IgD-negative memory B cell (primary cell): ENCODE measurements around the gene EML4. TPM values are rescaled to one million over a fixed set of nuclear protein-coding genes. Genes with fewer than 3 reads are reported as not detected.
A peak's percentile ranks its signal among the peaks of the same experiment; 100 is the strongest.
"Not testable (repeated sequence)": the region's sequence is repeated elsewhere in the genome, so short reads cannot be mapped to it uniquely, and the experiment has no call there.

Experiments used
- H3K27ac Mint-ChIP-seq, 3 donors: one replicate each; pipeline ENCODE4 v1.8.0; 2020 to 2022; ENCODE audit warnings: mild to moderate bottlenecking in 3 of 3, mixed read lengths in 3 of 3, moderate library complexity in 1 of 3
- H3K27me3 Mint-ChIP-seq: one replicate; pipeline ENCODE4 v1.8.0; 2021; ENCODE audit warnings: mixed read lengths
- H3K36me3 Mint-ChIP-seq: one replicate; pipeline ENCODE4 v1.8.0; 2020; ENCODE audit warnings: mild to moderate bottlenecking, mixed read lengths
- H3K4me1 Mint-ChIP-seq, 3 donors: one replicate each; pipeline ENCODE4 v1.8.0; 2020 to 2022; ENCODE audit warnings: mixed read lengths in 3 of 3, mild to moderate bottlenecking in 1 of 3
- H3K4me3 Mint-ChIP-seq, 4 donors: one replicate each; pipeline ENCODE4 v1.8.0; 2020 to 2022; ENCODE audit warnings: mild to moderate bottlenecking in 4 of 4, mixed read lengths in 4 of 4, moderate library complexity in 3 of 4
- H3K9me3 Mint-ChIP-seq, 3 donors: one replicate each; pipeline ENCODE4 v1.8.0; 2020 to 2021; ENCODE audit warnings: mixed read lengths in 3 of 3, mild to moderate bottlenecking in 1 of 3
- polyA plus RNA-seq: library from polyadenylated mRNA; unstranded; fragments of 300-500 nt; fragmentation: Illumina TruSeq; gene quantifications from one replicate; pipeline ENCODE4 v1.2.3, GENCODE V29; 2021

The EML4 gene
- polyA plus RNA-seq, 1 donor from 2014 or later = 78.3 TPM

- H3K4me1 Mint-ChIP-seq = peaks cover 18 to 31% (median 24%) of the 10 kb centered on the region in 3 donors
- H3K27ac Mint-ChIP-seq = no peak overlapping the region
- H3K27me3 Mint-ChIP-seq = no peaks in the 10 kb centered on the region
- H3K36me3 Mint-ChIP-seq = peaks cover 3% of the 10 kb centered on the region
- H3K9me3 Mint-ChIP-seq = no peaks in the 10 kb centered on the region
- no peak overlapping the region for H3K4me3 Mint-ChIP-seq
These were observed 80.1 kb downstream of the EML4 start for GRCh38 chr2:42249284-42249683.

- Mint-ChIP-seq H3K9me3 (no peaks in the 10 kb centered on the region), H3K36me3 (peaks cover 5% of the 10 kb centered on the region)
These were observed 80.7 kb downstream of the EML4 start for GRCh38 chr2:42249887-42250286.

GRCh38 chr2:42250925-42251324 is 81.8 kb downstream of the EML4 start:
- peak overlapping the region in 1 of 3 donors; percentile 20 for H3K27ac Mint-ChIP-seq
- H3K27me3 Mint-ChIP-seq = no peaks in the 10 kb centered on the region
- peaks cover 25 to 37% (median 31%) of the 10 kb centered on the region in 3 donors for H3K4me1 Mint-ChIP-seq
- no peaks in the 10 kb centered on the region for H3K9me3 Mint-ChIP-seq
- H3K36me3 Mint-ChIP-seq = peaks cover 5% of the 10 kb centered on the region
- no peak overlapping the region for H3K4me3 Mint-ChIP-seq

More at GRCh38 chr2:42249887-42250286, 80.7 kb downstream of the EML4 start:
- no peak overlapping the region for H3K4me3 Mint-ChIP-seq
- peak overlapping the region in 1 of 3 donors; percentile 18 for H3K27ac Mint-ChIP-seq
- peaks cover 20 to 32% (median 26%) of the 10 kb centered on the region in 3 donors for H3K4me1 Mint-ChIP-seq
- no peaks in the 10 kb centered on the region for H3K27me3 Mint-ChIP-seq

GRCh38 chr2:42252464-42252863 is 83.3 kb downstream of the EML4 start:
- Mint-ChIP-seq H3K27ac (peak overlapping the region in 1 of 3 donors; percentile 27), H3K36me3 (peaks cover 7% of the 10 kb centered on the region), H3K9me3 (no peaks in the 10 kb centered on the region), H3K4me3 (peak overlapping the region in 1 of 4 donors; percentile 3), H3K27me3 (no peaks in the 10 kb centered on the region), H3K4me1 (peaks cover 37 to 45% (median 40%) of the 10 kb centered on the region in 3 donors)

- peaks cover 37 to 44% (median 40%) of the 10 kb centered on the region in 3 donors for H3K4me1 Mint-ChIP-seq
- peak overlapping the region in 2 of 4 donors; percentile 34 to 76 for H3K4me3 Mint-ChIP-seq
These were observed 85.2 kb downstream of the EML4 start for GRCh38 chr2:42254186-42254895.

GRCh38 chr2:42256505-42256904 is 87.4 kb downstream of the EML4 start:
- H3K36me3 Mint-ChIP-seq = peaks cover 9% of the 10 kb centered on the region
- peaks cover 35 to 38% (median 37%) of the 10 kb centered on the region in 3 donors for H3K4me1 Mint-ChIP-seq
- no peaks in the 10 kb centered on the region for H3K27me3 Mint-ChIP-seq
- H3K4me3 Mint-ChIP-seq = peak overlapping the region in 2 of 4 donors; percentile 18 to 70
- no peaks in the 10 kb centered on the region for H3K9me3 Mint-ChIP-seq
- peak overlapping the region in 2 of 3 donors; percentile 40 to 59 for H3K27ac Mint-ChIP-seq

More at GRCh38 chr2:42254186-42254895, 85.2 kb downstream of the EML4 start:
- H3K27ac Mint-ChIP-seq = peak overlapping the region; percentile 21 to 98 (median 75)
- H3K9me3 Mint-ChIP-seq = no peaks in the 10 kb centered on the region
- H3K27me3 Mint-ChIP-seq = no peaks in the 10 kb centered on the region
- peaks cover 7% of the 10 kb centered on the region for H3K36me3 Mint-ChIP-seq

GRCh38 chr2:42261518-42262195 is 92.5 kb downstream of the EML4 start:
- Mint-ChIP-seq H3K4me3 (no peak overlapping the region), H3K27ac (no peak overlapping the region), H3K9me3 (no peaks in the 10 kb centered on the region), H3K4me1 (peaks cover 6 to 7% (median 7%) of the 10 kb centered on the region in 3 donors), H3K27me3 (no peaks in the 10 kb centered on the region), H3K36me3 (peaks cover 10% of the 10 kb centered on the region)

GRCh38 chr2:42266236-42266635 is 97.1 kb downstream of the EML4 start:
- Mint-ChIP-seq H3K4me1 (peaks cover 0 to 5% (median 0%) of the 10 kb centered on the region in 3 donors), H3K27ac (no peak overlapping the region), H3K36me3 (peaks cover 5% of the 10 kb centered on the region), H3K9me3 (no peaks in the 10 kb centered on the region), H3K27me3 (no peaks in the 10 kb centered on the region), H3K4me3 (no peak overlapping the region)

GRCh38 chr2:42267530-42267929 is 98.4 kb downstream of the EML4 start:
- Mint-ChIP-seq H3K9me3 (no peaks in the 10 kb centered on the region), H3K4me1 (peaks cover 0 to 5% (median 0%) of the 10 kb centered on the region in 3 donors), H3K4me3 (no peak overlapping the region), H3K36me3 (peaks cover 5% of the 10 kb centered on the region), H3K27me3 (no peaks in the 10 kb centered on the region), H3K27ac (no peak overlapping the region)

- no peaks in the 10 kb centered on the region for H3K9me3 Mint-ChIP-seq
- peaks cover 5% of the 10 kb centered on the region for H3K36me3 Mint-ChIP-seq
- H3K27me3 Mint-ChIP-seq = no peaks in the 10 kb centered on the region
- peaks cover 0 to 5% (median 2%) of the 10 kb centered on the region in 3 donors for H3K4me1 Mint-ChIP-seq
- no peak overlapping the region for H3K4me3 Mint-ChIP-seq
- H3K27ac Mint-ChIP-seq = no peak overlapping the region
These were observed 99.5 kb downstream of the EML4 start for GRCh38 chr2:42268528-42269151.

- H3K9me3 Mint-ChIP-seq = no peaks in the 10 kb centered on the region
- peaks cover 0 to 5% (median 2%) of the 10 kb centered on the region in 3 donors for H3K4me1 Mint-ChIP-seq
These were observed 101.6 kb downstream of the EML4 start for GRCh38 chr2:42270757-42271156.

GRCh38 chr2:42271246-42271645 is 102.1 kb downstream of the EML4 start:
- H3K27me3 Mint-ChIP-seq, H3K4me3 Mint-ChIP-seq, H3K9me3 Mint-ChIP-seq, H3K36me3 Mint-ChIP-seq, H3K27ac Mint-ChIP-seq, H3K4me1 Mint-ChIP-seq: not testable (repeated sequence)

More at GRCh38 chr2:42270757-42271156, 101.6 kb downstream of the EML4 start:
- H3K4me3 Mint-ChIP-seq = no peak overlapping the region
- peak overlapping the region in 1 of 3 donors; percentile 16 for H3K27ac Mint-ChIP-seq
- H3K36me3 Mint-ChIP-seq = peaks cover 3% of the 10 kb centered on the region
- H3K27me3 Mint-ChIP-seq = no peaks in the 10 kb centered on the region

- H3K4me3 Mint-ChIP-seq = no peak overlapping the region
- H3K36me3 Mint-ChIP-seq = peaks cover 4% of the 10 kb centered on the region
- H3K4me1 Mint-ChIP-seq = peaks cover 0 to 4% (median 0%) of the 10 kb centered on the region in 3 donors
- no peaks in the 10 kb centered on the region for H3K9me3 Mint-ChIP-seq
- no peaks in the 10 kb centered on the region for H3K27me3 Mint-ChIP-seq
- H3K27ac Mint-ChIP-seq = peak overlapping the region in 2 of 3 donors; percentile 37 to 53
These were observed 105.7 kb downstream of the EML4 start for GRCh38 chr2:42274863-42275262.

GRCh38 chr2:42281416-42282081 is 112.4 kb downstream of the EML4 start:
- Mint-ChIP-seq H3K27me3 (no peaks in the 10 kb centered on the region), H3K4me3 (no peak overlapping the region), H3K36me3 (peaks cover 10% of the 10 kb centered on the region), H3K9me3 (no peaks in the 10 kb centered on the region), H3K27ac (peak overlapping the region in 2 of 3 donors; percentile 75 to 76), H3K4me1 (peaks cover 0 to 3% (median 0%) of the 10 kb centered on the region in 3 donors)
